OCI-LY7 (cell line): ENCODE data around the gene SPTB.

ENCODE experiments used
- EZH2phosphoT487 ChIP-seq: fragments of 200-600 bp; sonication (generic); IDR thresholded peaks from 2 replicates; pipeline ENCODE4 v1.6.1; 2018; ENCODE audit warnings: low read depth, borderline replicate concordance, mild to moderate bottlenecking, mixed run types, antibody characterized with exemption, low read length, moderate library complexity, mixed read lengths
- TF ChIP-seq, protein P1 (sequence below): fragments of 200-600 bp; sonication (generic); conservative IDR thresholded peaks from 2 replicates; pipeline ENCODE4 v1.5.1; 2014; ENCODE audit warnings: mild to moderate bottlenecking, antibody characterized with exemption, low read length, moderate library complexity, mixed read lengths

DNA sequence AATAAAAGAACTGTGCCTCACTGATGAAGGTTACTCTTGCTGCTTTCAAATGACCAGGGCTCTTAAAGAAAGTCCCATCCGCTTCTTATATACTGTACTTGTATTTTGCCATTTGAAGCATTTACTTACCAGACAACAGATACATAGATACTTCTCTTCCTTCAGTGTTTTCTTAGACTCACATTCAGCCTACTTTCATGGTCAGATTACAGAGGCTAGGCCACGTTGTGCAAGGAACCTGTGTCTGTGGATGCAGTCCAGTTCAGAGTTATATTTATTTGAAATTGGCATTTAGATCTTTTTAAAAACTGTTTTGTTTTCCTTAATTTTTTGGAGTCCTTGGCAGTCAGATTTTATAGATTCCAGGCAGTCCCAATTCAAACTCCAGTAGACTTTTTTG, 40.8 kb upstream of the SPTB start:
- TF ChIP-seq, protein P1, sequence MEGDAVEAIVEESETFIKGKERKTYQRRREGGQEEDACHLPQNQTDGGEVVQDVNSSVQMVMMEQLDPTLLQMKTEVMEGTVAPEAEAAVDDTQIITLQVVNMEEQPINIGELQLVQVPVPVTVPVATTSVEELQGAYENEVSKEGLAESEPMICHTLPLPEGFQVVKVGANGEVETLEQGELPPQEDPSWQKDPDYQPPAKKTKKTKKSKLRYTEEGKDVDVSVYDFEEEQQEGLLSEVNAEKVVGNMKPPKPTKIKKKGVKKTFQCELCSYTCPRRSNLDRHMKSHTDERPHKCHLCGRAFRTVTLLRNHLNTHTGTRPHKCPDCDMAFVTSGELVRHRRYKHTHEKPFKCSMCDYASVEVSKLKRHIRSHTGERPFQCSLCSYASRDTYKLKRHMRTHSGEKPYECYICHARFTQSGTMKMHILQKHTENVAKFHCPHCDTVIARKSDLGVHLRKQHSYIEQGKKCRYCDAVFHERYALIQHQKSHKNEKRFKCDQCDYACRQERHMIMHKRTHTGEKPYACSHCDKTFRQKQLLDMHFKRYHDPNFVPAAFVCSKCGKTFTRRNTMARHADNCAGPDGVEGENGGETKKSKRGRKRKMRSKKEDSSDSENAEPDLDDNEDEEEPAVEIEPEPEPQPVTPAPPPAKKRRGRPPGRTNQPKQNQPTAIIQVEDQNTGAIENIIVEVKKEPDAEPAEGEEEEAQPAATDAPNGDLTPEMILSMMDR = no peak
- no peak for TF ChIP-seq EZH2phosphoT487
